Smooth muscle cell (in vitro differentiated cells): ENCODE results near the gene PUS7L. TPM values are rescaled to one million over a fixed set of nuclear protein-coding genes. Genes with fewer than 3 reads are reported as not detected.
"Not testable (repeated sequence)": the region's sequence is repeated elsewhere in the genome, so short reads cannot be mapped to it uniquely, and the experiment has no call there.

Source experiments
- DNase-seq: peaks from one replicate; lab custom pipeline; 2025; ENCODE audit not compliant: unreplicated experiment; lab: John Stamatoyannopoulos, UW
- H2AFZ ChIP-seq: fragments of 200-600 bp; sonication (generic); 2 replicates; pipeline ENCODE4 v1.6.0; 2016; ENCODE audit warnings: antibody characterized with exemption, low read depth, mild to moderate bottlenecking
- H3F3A ChIP-seq: fragments of 200-600 bp; sonication (generic); 2 replicates; pipeline ENCODE4 v1.6.0; 2017; ENCODE audit warnings: antibody characterized with exemption, low read depth
- H3K27ac ChIP-seq: fragments of 200-600 bp; sonication (generic); 2 replicates; pipeline ENCODE4 v1.5.1; 2016; ENCODE audit warnings: low read depth, mild to moderate bottlenecking
- H3K27me3 ChIP-seq: fragments of 200-600 bp; sonication (generic); 2 replicates; pipeline ENCODE4 v1.6.1; 2016; ENCODE audit warnings: low read depth, mild to moderate bottlenecking
- H3K36me3 ChIP-seq: fragments of 200-600 bp; sonication (generic); 2 replicates; pipeline ENCODE4 v1.5.1; 2016; ENCODE audit warnings: low read depth
- H3K4me1 ChIP-seq: fragments of 200-600 bp; sonication (generic); 2 replicates; pipeline ENCODE4 v1.5.1; 2016; ENCODE audit warnings: low read depth
- H3K4me2 ChIP-seq: fragments of 200-600 bp; sonication (generic); 2 replicates; pipeline ENCODE4 v1.6.0; 2016; ENCODE audit warnings: mild to moderate bottlenecking
- H3K4me3 ChIP-seq: fragments of 200-600 bp; sonication (generic); 2 replicates; pipeline ENCODE4 v1.5.1; 2016; ENCODE audit warnings: mild to moderate bottlenecking
- H3K79me2 ChIP-seq: fragments of 200-600 bp; sonication (generic); 2 replicates; pipeline ENCODE4 v1.6.0; 2016; ENCODE audit warnings: low read depth, mild to moderate bottlenecking
- H3K9ac ChIP-seq: fragments of 200-600 bp; sonication (generic); 2 replicates; pipeline ENCODE4 v1.6.0; 2016; ENCODE audit warnings: low read depth
- H3K9me3 ChIP-seq: fragments of 200-600 bp; sonication (generic); replicated peaks from 2 replicates; pipeline ENCODE4 v1.5.1; 2016; ENCODE audit warnings: low read depth
- H4K20me1 ChIP-seq: fragments of 200-600 bp; sonication (generic); 2 replicates; pipeline ENCODE4 v1.6.0; 2016; ENCODE audit warnings: low read depth
- WGBS: methylation state at CpG from one replicate; pipeline ENCODE4 v1.1.7; 2016; ENCODE audit warnings: low lambda C conversion rate; 5-methylcytosine and 5-hydroxymethylcytosine counted together
- polyA plus RNA-seq: library from polyadenylated mRNA; unstranded; fragments of >200 nt; fragmentation: Nextera tagmentation; extraction: Ambion mirVana; gene quantifications from 2 replicates; pipeline ENCODE4 v1.2.1, GENCODE V29; 2016
- total RNA-seq: library from RNA; depleted of rRNA; stranded (reverse); fragments of >200 nt; gene quantifications from 2 replicates; pipeline ENCODE4 v1.2.3, GENCODE V29; 2014
- TF ChIP-seq, protein P1 (sequence below): fragments of 200-600 bp; sonication (generic); IDR thresholded peaks from 2 replicates; pipeline ENCODE4 v1.5.1; 2017; ENCODE audit warnings: borderline replicate concordance, mild to moderate bottlenecking, antibody characterized with exemption; ENCODE audit not compliant: insufficient read depth, poor library complexity, severe bottlenecking

PUS7L gene
- total and polyA plus RNA-seq, 2 experiments from 2014 or later = 16.9 to 24.3 TPM

DNA sequence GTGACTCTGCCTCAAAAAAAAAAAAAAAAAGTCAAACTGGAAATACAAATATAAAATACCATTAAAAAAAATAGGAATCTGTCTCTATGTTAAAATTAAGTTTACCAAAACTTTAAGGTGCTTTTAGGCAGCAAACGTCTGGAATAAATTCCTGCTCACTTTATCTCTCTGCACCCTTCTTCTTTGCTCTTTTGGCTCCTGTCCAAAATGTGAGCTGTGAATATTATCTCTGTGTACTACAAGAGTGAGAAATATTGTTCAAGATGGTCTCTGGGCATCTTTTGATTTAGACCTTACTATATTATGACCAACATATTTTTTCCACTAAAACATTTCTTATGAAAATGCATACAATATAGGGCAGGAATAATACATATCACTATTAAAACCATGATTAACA is 63.7 kb downstream of the PUS7L start:
- Histone ChIP-seq H3K4me2 (no peak overlapping the region), H3K9ac (no peak overlapping the region), H3K27ac (no peak overlapping the region), H3K36me3 (no peaks in the 10 kb centered on the region), H3K79me2 (no peaks in the 10 kb centered on the region), H2AFZ (no peak overlapping the region), H3F3A (no peaks in the 10 kb centered on the region), H3K27me3 (no peaks in the 10 kb centered on the region), H3K9me3 (no peaks in the 10 kb centered on the region), H3K4me1 (peaks cover 4% of the 10 kb centered on the region), H4K20me1 (no peaks in the 10 kb centered on the region), H3K4me3 (no peak overlapping the region)
- 49% methylated on average over 1 of the region's 1 CpG for WGBS
- no peak for DNase-seq
- TF ChIP-seq, protein P1, sequence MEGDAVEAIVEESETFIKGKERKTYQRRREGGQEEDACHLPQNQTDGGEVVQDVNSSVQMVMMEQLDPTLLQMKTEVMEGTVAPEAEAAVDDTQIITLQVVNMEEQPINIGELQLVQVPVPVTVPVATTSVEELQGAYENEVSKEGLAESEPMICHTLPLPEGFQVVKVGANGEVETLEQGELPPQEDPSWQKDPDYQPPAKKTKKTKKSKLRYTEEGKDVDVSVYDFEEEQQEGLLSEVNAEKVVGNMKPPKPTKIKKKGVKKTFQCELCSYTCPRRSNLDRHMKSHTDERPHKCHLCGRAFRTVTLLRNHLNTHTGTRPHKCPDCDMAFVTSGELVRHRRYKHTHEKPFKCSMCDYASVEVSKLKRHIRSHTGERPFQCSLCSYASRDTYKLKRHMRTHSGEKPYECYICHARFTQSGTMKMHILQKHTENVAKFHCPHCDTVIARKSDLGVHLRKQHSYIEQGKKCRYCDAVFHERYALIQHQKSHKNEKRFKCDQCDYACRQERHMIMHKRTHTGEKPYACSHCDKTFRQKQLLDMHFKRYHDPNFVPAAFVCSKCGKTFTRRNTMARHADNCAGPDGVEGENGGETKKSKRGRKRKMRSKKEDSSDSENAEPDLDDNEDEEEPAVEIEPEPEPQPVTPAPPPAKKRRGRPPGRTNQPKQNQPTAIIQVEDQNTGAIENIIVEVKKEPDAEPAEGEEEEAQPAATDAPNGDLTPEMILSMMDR = no peak

DNA sequence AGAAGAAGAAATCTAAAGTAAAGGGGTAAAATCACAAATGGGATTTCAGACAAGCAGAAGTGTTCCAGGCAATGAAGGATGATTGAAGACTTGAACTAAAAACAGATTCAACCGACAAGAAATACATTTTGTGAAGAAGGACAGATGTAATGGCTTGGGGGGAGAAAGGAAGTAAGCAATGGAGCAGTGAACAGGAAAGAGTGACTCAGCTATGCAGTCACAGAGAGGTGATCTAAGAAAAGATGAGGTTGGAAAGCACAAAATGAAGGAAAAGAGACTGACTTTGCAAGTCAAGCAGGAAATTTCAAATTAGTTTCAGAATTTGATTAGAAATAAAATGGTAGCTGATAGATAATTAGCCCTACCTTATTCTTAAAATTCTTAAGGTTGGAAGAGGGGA is 66.5 kb downstream of the PUS7L start:
- Histone ChIP-seq H3K27me3 (no peaks in the 10 kb centered on the region), H3K9ac (no peak overlapping the region), H2AFZ (peak overlapping the region; percentile 75), H3K27ac (no peak overlapping the region), H3K9me3 (no peaks in the 10 kb centered on the region), H4K20me1 (no peaks in the 10 kb centered on the region), H3K79me2 (no peaks in the 10 kb centered on the region), H3K36me3 (no peaks in the 10 kb centered on the region), H3K4me3 (no peak overlapping the region), H3F3A (no peaks in the 10 kb centered on the region), H3K4me2 (no peak overlapping the region), H3K4me1 (no peaks in the 10 kb centered on the region)
- no peak for DNase-seq
- WGBS = 22% methylated on average over 1 of the region's 1 CpG
- TF ChIP-seq, protein P1 = no peak

DNA sequence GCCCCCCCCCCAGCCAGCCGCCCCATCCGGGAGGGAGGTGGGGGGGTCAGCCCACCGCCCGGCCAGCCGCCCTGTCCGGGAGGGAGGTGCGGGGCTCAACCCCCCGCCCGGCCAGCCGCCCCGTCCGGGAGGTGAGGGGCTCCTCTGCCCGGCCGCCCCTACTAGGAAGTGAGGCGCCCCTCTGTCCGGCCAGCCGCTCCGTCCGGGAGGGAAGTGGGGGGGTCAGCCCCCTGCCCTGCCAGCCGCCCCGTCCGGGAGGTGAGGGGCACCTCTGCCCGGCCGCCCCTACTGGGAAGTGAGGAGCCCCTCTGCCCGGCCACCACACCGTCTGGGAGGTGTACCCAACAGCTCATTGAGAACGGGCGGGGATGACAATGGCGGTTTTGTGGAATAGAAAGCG is 73.1 kb downstream of the PUS7L start:
- not testable (repeated sequence) for H2AFZ ChIP-seq, H3K4me1 ChIP-seq, H3K27me3 ChIP-seq, H3K4me2 ChIP-seq, DNase-seq, H3K79me2 ChIP-seq, H3K9me3 ChIP-seq, H3K27ac ChIP-seq, H3K9ac ChIP-seq, H3F3A ChIP-seq, H4K20me1 ChIP-seq, H3K36me3 ChIP-seq, H3K4me3 ChIP-seq
- 95% methylated on average over 10 of the region's 30 CpGs for WGBS

DNA sequence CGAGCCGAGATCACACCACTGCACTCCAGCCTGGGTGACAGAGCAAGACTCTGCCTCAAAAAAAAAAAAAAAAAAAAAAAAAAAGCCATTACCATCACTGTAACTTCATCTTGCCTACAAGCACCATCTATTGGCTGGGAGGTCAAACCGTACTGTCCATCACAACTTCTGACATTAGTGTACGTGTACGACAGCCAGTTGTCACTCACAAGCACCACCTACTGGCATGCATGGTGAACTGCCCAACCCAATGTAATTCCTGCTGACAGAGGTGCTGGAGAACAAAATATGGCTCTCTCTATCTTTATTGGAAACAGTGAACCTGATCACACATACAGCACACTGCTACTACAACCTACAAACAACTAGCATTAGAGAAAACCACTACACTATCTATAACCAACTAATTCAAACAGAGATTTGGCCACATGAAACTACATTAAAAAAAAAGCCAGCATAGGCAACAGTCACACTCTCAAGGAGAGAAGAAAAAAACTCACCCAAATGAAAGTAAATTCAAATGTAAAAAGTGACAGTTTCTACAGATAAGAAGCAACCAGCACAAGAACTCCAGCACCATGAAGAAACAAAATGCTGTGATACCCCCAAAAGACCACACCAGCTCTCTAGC is 82.3 kb downstream of the PUS7L start:
- Histone ChIP-seq H3K27me3 (no peaks in the 10 kb centered on the region), H3K4me3 (no peak overlapping the region), H3K9ac (no peak overlapping the region), H3K27ac (no peak overlapping the region), H3K4me2 (no peak overlapping the region), H3K36me3 (no peaks in the 10 kb centered on the region), H2AFZ (no peak overlapping the region), H4K20me1 (no peaks in the 10 kb centered on the region), H3K79me2 (no peaks in the 10 kb centered on the region), H3K4me1 (no peaks in the 10 kb centered on the region), H3F3A (no peaks in the 10 kb centered on the region), H3K9me3 (no peaks in the 10 kb centered on the region)
- no peak for DNase-seq
- 94% methylated on average over 4 of the region's 5 CpGs for WGBS
- TF ChIP-seq, protein P1 = peak; percentile 13
